ENCODE measurements around the gene GPC4. TPM values are rescaled to one million over a fixed set of nuclear protein-coding genes. Genes with fewer than 3 reads are reported as not detected.
A peak's percentile ranks its signal among the peaks of the same experiment; 100 is the strongest.

GPC4 gene
- total RNA-seq, 1 donor from 2014 or later, result 69.0 TPM

GRCh38 chrX:133401536-133401935 lies 13.8 kb downstream of the GPC4 start:
- Mint-ChIP-seq H3K4me3 (no peak overlapping the region), H3K4me1 (ENCODE audit: unreplicated experiment) (peaks cover 23% of the 10 kb centered on the region), H3K27ac (no peak overlapping the region), H3K9me3 (peaks cover 4% of the 10 kb centered on the region), H3K27me3 (no peaks in the 10 kb centered on the region), H3K36me3 (peaks cover 16% of the 10 kb centered on the region)
- DNase-seq (ENCODE audit: extremely low spot score, unreplicated experiment), result no peak
- TF ChIP-seq CTCF (conservative IDR thresholded peaks at IDR 0.05), result no peak

- no peak for DNase-seq (ENCODE audit: extremely low spot score, unreplicated experiment)
- Mint-ChIP-seq H3K4me1 (ENCODE audit: unreplicated experiment) (peaks cover 32% of the 10 kb centered on the region), H3K36me3 (peaks cover 15% of the 10 kb centered on the region), H3K9me3 (peaks cover 6% of the 10 kb centered on the region), H3K27me3 (no peaks in the 10 kb centered on the region), H3K27ac (no peak overlapping the region), H3K4me3 (no peak overlapping the region)
- TF ChIP-seq CTCF (conservative IDR thresholded peaks at IDR 0.05), result no peak
Measured at GRCh38 chrX:133399411-133399810, 15.9 kb downstream of the GPC4 start.

- peaks cover 14% of the 10 kb centered on the region for H3K36me3 Mint-ChIP-seq
- peaks cover 42% of the 10 kb centered on the region for H3K4me1 Mint-ChIP-seq (ENCODE audit: unreplicated experiment)
- no peaks in the 10 kb centered on the region for H3K27me3 Mint-ChIP-seq
- H3K27ac Mint-ChIP-seq, result peak overlapping the region; percentile 54
- no peak for DNase-seq (ENCODE audit: extremely low spot score, unreplicated experiment)
- peaks cover 8% of the 10 kb centered on the region for H3K9me3 Mint-ChIP-seq
- TF ChIP-seq CTCF (conservative IDR thresholded peaks at IDR 0.05), result no peak
- H3K4me3 Mint-ChIP-seq, result no peak overlapping the region
Measured at GRCh38 chrX:133394765-133395164, 20.5 kb downstream of the GPC4 start.

- H3K9me3 Mint-ChIP-seq, result peaks cover 8% of the 10 kb centered on the region
- peaks cover 10% of the 10 kb centered on the region for H3K36me3 Mint-ChIP-seq
- peaks cover 48% of the 10 kb centered on the region for H3K4me1 Mint-ChIP-seq (ENCODE audit: unreplicated experiment)
- peak overlapping the region; percentile 15 for H3K4me3 Mint-ChIP-seq
- no peak for DNase-seq (ENCODE audit: extremely low spot score, unreplicated experiment)
- no peaks in the 10 kb centered on the region for H3K27me3 Mint-ChIP-seq
- TF ChIP-seq CTCF (conservative IDR thresholded peaks at IDR 0.05), result no peak
- no peak overlapping the region for H3K27ac Mint-ChIP-seq
Measured at GRCh38 chrX:133392671-133393070, 22.6 kb downstream of the GPC4 start.

GRCh38 chrX:133391111-133391510 lies 24.2 kb downstream of the GPC4 start:
- Mint-ChIP-seq H3K4me1 (ENCODE audit: unreplicated experiment) (peaks cover 57% of the 10 kb centered on the region), H3K9me3 (peaks cover 8% of the 10 kb centered on the region)

More at GRCh38 chrX:133391111-133391510, 24.2 kb downstream of the GPC4 start:
- no peak for TF ChIP-seq CTCF (conservative IDR thresholded peaks at IDR 0.05)
- Mint-ChIP-seq H3K27me3 (no peaks in the 10 kb centered on the region), H3K36me3 (peaks cover 10% of the 10 kb centered on the region), H3K27ac (no peak overlapping the region), H3K4me3 (no peak overlapping the region)
- DNase-seq (ENCODE audit: extremely low spot score, unreplicated experiment), result no peak
